ENCODE measurements around the gene TDRD10.

DNA sequence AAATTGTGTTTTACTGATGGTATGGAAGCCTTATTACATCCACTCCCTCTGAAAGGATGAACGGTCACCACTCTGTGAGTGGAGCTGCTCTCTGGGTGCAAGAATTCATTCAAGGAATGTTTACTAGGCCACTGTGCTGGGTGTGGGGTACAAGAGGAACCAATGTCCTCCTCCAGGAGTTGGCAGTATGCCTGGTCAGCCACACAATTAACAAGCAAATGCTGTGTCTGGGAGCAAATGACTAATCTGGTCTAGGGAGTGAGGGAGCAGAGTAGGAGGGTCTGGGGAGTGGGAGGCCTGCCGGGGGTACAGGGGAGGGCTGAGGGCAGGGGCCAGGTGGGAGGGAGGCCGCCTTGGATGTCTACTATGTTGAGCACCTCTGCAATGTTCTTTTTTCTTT is 27.2 kb upstream of the TDRD10 start:
- TF ChIP-seq, protein P1, sequence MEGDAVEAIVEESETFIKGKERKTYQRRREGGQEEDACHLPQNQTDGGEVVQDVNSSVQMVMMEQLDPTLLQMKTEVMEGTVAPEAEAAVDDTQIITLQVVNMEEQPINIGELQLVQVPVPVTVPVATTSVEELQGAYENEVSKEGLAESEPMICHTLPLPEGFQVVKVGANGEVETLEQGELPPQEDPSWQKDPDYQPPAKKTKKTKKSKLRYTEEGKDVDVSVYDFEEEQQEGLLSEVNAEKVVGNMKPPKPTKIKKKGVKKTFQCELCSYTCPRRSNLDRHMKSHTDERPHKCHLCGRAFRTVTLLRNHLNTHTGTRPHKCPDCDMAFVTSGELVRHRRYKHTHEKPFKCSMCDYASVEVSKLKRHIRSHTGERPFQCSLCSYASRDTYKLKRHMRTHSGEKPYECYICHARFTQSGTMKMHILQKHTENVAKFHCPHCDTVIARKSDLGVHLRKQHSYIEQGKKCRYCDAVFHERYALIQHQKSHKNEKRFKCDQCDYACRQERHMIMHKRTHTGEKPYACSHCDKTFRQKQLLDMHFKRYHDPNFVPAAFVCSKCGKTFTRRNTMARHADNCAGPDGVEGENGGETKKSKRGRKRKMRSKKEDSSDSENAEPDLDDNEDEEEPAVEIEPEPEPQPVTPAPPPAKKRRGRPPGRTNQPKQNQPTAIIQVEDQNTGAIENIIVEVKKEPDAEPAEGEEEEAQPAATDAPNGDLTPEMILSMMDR (IDR thresholded peaks at IDR 0.05; ENCODE audit: low read depth, low read length), result no peak
- no peak for TF ChIP-seq EZH2phosphoT487 (IDR thresholded peaks at IDR 0.05; ENCODE audit: low read depth)
